IMR-90 (cell line): ENCODE data around the gene ARHGAP11A. TPM values are rescaled to one million over a fixed set of nuclear protein-coding genes. Genes with fewer than 3 reads are reported as not detected.

Experiments used
- ATAC-seq: fragments of 200-7000 bp; cut with Tn5 transposase; 2 replicates; pipeline ENCODE4 v1.9.1; 2020; ENCODE audit warnings: low read depth, mild to moderate bottlenecking, moderate library complexity
- BruUV-seq: library from RNA; stranded (reverse); fragments of 400-500 nt; replicated peaks from 2 replicates; lab custom pipeline; 2021; lab: Mats Ljungman, UMichigan
- CTCF ChIA-PET: fragments of 300-600 bp; formaldehyde crosslinking; extraction: SDS; loops from one replicate; lab custom pipeline; 2021; ENCODE audit warnings: antibody characterized with exemption; lab: Yijun Ruan, JAX
- POLR2A ChIA-PET: fragments of 300-600 bp; sonication (Branson Sonifier 250); formaldehyde crosslinking; loops from one replicate; lab custom pipeline; 2022; ENCODE audit warnings: antibody characterized with exemption; ENCODE audit not compliant: unreplicated experiment; lab: Charles Lee
- DNase-seq: peaks from one replicate; pipeline ENCODE4 v3.0.0; 2013
- H2AFZ ChIP-seq: replicated peaks from 2 replicates; pipeline ENCODE3; 2013; ENCODE audit warnings: low read length, mild to moderate bottlenecking; ENCODE audit not compliant: poor library complexity
- H2AK5ac ChIP-seq: 2 replicates; pipeline ENCODE4 v1.6.1; 2013; ENCODE audit warnings: low read depth, low read length, inconsistent platforms
- H2AK9ac ChIP-seq: replicated peaks from 2 replicates; pipeline ENCODE3; 2013; ENCODE audit warnings: mild to moderate bottlenecking, low read depth, low read length, moderate library complexity; ENCODE audit not compliant: poor library complexity
- H2BK120ac ChIP-seq: 2 replicates; pipeline ENCODE4 v1.6.1; 2013; ENCODE audit warnings: low read depth, low read length, inconsistent platforms
- H2BK15ac ChIP-seq: 3 replicates; pipeline ENCODE4 v1.6.1; 2013; ENCODE audit warnings: low read depth, low read length, inconsistent platforms
- H2BK20ac ChIP-seq: 2 replicates; pipeline ENCODE4 v1.6.1; 2013; ENCODE audit warnings: low read depth, mild to moderate bottlenecking, inconsistent platforms, low read length, moderate library complexity
- H2BK5ac ChIP-seq: 2 replicates; pipeline ENCODE4 v1.6.1; 2013; ENCODE audit warnings: mild to moderate bottlenecking, low read depth, low read length, inconsistent platforms; ENCODE audit not compliant: poor library complexity, severe bottlenecking
- H3K14ac ChIP-seq: replicated peaks from 2 replicates; pipeline ENCODE4 v1.6.1; 2013; ENCODE audit warnings: low read depth, low read length, inconsistent platforms
- H3K18ac ChIP-seq: 2 replicates; pipeline ENCODE4 v1.6.1; 2013; ENCODE audit warnings: low read depth, low read length, control low read depth
- H3K23ac ChIP-seq: 2 replicates; pipeline ENCODE4 v1.6.1; 2013; ENCODE audit warnings: low read depth, low read length, inconsistent platforms
- H3K27ac ChIP-seq: 2 replicates; pipeline ENCODE4 v1.5.1; 2013; ENCODE audit warnings: mild to moderate bottlenecking, control low read depth, low read length; ENCODE audit not compliant: insufficient read depth
- H3K27me3 ChIP-seq: 2 replicates; pipeline ENCODE4 v1.6.1; 2013; ENCODE audit warnings: low read length; ENCODE audit not compliant: control insufficient read depth, insufficient read depth
- H3K36me3 ChIP-seq: 2 replicates; pipeline ENCODE4 v1.6.1; 2013; ENCODE audit warnings: low read length, mixed read lengths; ENCODE audit not compliant: control insufficient read depth, insufficient read depth
- H3K4ac ChIP-seq: 2 replicates; pipeline ENCODE4 v1.6.1; 2013; ENCODE audit warnings: low read depth, low read length, inconsistent platforms
- H3K4me1 ChIP-seq: 2 replicates; pipeline ENCODE4 v1.6.1; 2013; ENCODE audit warnings: low read length, mixed read lengths; ENCODE audit not compliant: control insufficient read depth, insufficient read depth
- H3K4me2 ChIP-seq: 2 replicates; pipeline ENCODE4 v1.6.1; 2013; ENCODE audit warnings: low read depth, mild to moderate bottlenecking, control low read depth, low read length, moderate library complexity
- H3K4me3 ChIP-seq: 2 replicates; pipeline ENCODE4 v1.5.1; 2013; ENCODE audit warnings: low read depth, mild to moderate bottlenecking, control low read depth, low read length, moderate library complexity; ENCODE audit not compliant: insufficient read depth
- H3K56ac ChIP-seq: 2 replicates; pipeline ENCODE4 v1.6.1; 2013; ENCODE audit warnings: low read length, inconsistent platforms; ENCODE audit not compliant: insufficient read depth; ENCODE audit errors: extremely low read depth
- H3K79me1 ChIP-seq, 2 experiments: 2 replicates each; pipeline ENCODE4 v1.6.1; 2013; ENCODE audit warnings: low read length in 2 of 2, inconsistent platforms in 1 of 2, low read depth in 1 of 2
- H3K9ac ChIP-seq: 2 replicates; pipeline ENCODE4 v1.6.1; 2013; ENCODE audit warnings: low read depth, low read length, control low read depth
- H3K9me1 ChIP-seq: 2 replicates; pipeline ENCODE4 v1.6.1; 2013; ENCODE audit warnings: low read length, inconsistent platforms; ENCODE audit not compliant: insufficient read depth
- H3K9me3 ChIP-seq: 2 replicates; pipeline ENCODE4 v1.6.1; 2013; ENCODE audit warnings: low read length; ENCODE audit not compliant: control insufficient read depth, insufficient read depth
- H4K20me1 ChIP-seq: 2 replicates; pipeline ENCODE4 v1.6.1; 2013; ENCODE audit warnings: low read length, inconsistent platforms; ENCODE audit not compliant: insufficient read depth
- H4K5ac ChIP-seq: 2 replicates; pipeline ENCODE4 v1.6.1; 2013; ENCODE audit warnings: mild to moderate bottlenecking, low read depth, low read length, control low read depth
- H4K8ac ChIP-seq, 2 experiments: 2 replicates each; pipeline ENCODE4 v1.6.1; 2013; ENCODE audit warnings: low read depth in 2 of 2, low read length in 2 of 2, control low read depth in 1 of 2, inconsistent platforms in 1 of 2
- H4K91ac ChIP-seq: 2 replicates; pipeline ENCODE4 v1.6.1; 2013; ENCODE audit warnings: low read depth, low read length, inconsistent platforms; ENCODE audit not compliant: insufficient read depth
- BHLHE40 ChIP-seq: fragments of 150-350 bp; IDR thresholded peaks from 2 replicates; pipeline ENCODE4 v1.6.1; 2016; ENCODE audit warnings: mild to moderate bottlenecking, low read depth, low read length
- CEBPB ChIP-seq: IDR thresholded peaks from 2 replicates; pipeline ENCODE4 v1.6.1; 2012; ENCODE audit warnings: low read depth, low read length, improper control_type of control experiment
- CHD1 ChIP-seq: IDR thresholded peaks from 2 replicates; pipeline ENCODE4 v1.6.1; 2012; ENCODE audit warnings: low read depth, low read length, improper control_type of control experiment
- FOS ChIP-seq: fragments of 150-350 bp; IDR thresholded peaks from 2 replicates; pipeline ENCODE4 v1.6.1; 2016; ENCODE audit warnings: low read depth, low read length
- MAZ ChIP-seq: IDR thresholded peaks from 2 replicates; pipeline ENCODE4 v1.6.1; 2012; ENCODE audit warnings: low read depth, mild to moderate bottlenecking, low read length, improper control_type of control experiment, moderate library complexity, borderline replicate concordance
- MXI1 ChIP-seq: IDR thresholded peaks from 2 replicates; pipeline ENCODE4 v1.6.1; 2012; ENCODE audit warnings: low read depth, mild to moderate bottlenecking, low read length, moderate library complexity, borderline replicate concordance
- NFE2L2 ChIP-seq: fragments of 150-350 bp; IDR thresholded peaks from 2 replicates; pipeline ENCODE4 v1.6.1; 2016; ENCODE audit warnings: low read depth, mild to moderate bottlenecking, low read length
- POLR2A ChIP-seq: IDR thresholded peaks from 2 replicates; pipeline ENCODE4 v1.6.1; 2012; ENCODE audit warnings: mild to moderate bottlenecking, low read depth, low read length
- RAD21 ChIP-seq: IDR thresholded peaks from 2 replicates; pipeline ENCODE4 v1.6.1; 2012; ENCODE audit warnings: low read length, improper control_type of control experiment
- RCOR1 ChIP-seq: IDR thresholded peaks from 2 replicates; pipeline ENCODE4 v1.6.1; 2012; ENCODE audit warnings: mild to moderate bottlenecking, low read length, improper control_type of control experiment; ENCODE audit not compliant: insufficient replicate concordance
- SMC3 ChIP-seq: fragments of 150-350 bp; IDR thresholded peaks from 2 replicates; pipeline ENCODE4 v1.6.1; 2016; ENCODE audit warnings: low read depth, mild to moderate bottlenecking, antibody characterized with exemption, low read length, moderate library complexity
- WGBS, 2 experiments: methylation state at CpG; one replicate each; pipeline versions ENCODE4 v1.1.5 to v1.1.7; 2013; ENCODE audit warnings: missing lambda C conversion rate in 2 of 2; ENCODE audit not compliant: insufficient read length in 1 of 2; ENCODE audit errors: extremely low coverage in 2 of 2; 5-methylcytosine and 5-hydroxymethylcytosine counted together
- dilution Hi-C: fragments of 300-500 bp; cut with HindIII; formaldehyde crosslinking; loops from one replicate; pipeline ENCODE4 v1.14.3; 2018; ENCODE audit warnings: low sequenced_read_pairs; ENCODE audit not compliant: unreplicated experiment
- in situ Hi-C: fragments of 300-500 bp; cut with MboI; formaldehyde crosslinking; loops from 3 replicates; pipeline ENCODE4 v1.14.3; 2019; ENCODE audit warnings: low sequenced_read_pairs, inconsistent platforms, mixed read lengths
- intact Hi-C: fragments of 100-400 bp; cut with micrococcal nuclease; formaldehyde crosslinking; loops from 2 replicates; pipeline ENCODE4 v1.10.0; 2022
- polyA plus RNA-seq, 3 experiments: library from polyadenylated mRNA; depleted of rRNA; stranded (reverse); fragments of >200 nt; gene quantifications; 2 replicates each; pipeline ENCODE4 v1.2.3, GENCODE V29; 2012; ENCODE audit warnings: low replicate concordance in 1 of 3
- total RNA-seq: library from RNA; depleted of rRNA; stranded (reverse); fragments of >200 nt; gene quantifications from 2 replicates; pipeline ENCODE4 v1.2.3, GENCODE V29; 2012
- TF ChIP-seq, protein P1 (sequence below): fragments of 150-350 bp; IDR thresholded peaks from 2 replicates; pipeline ENCODE4 v1.6.1; 2017; ENCODE audit warnings: mild to moderate bottlenecking, antibody characterized with exemption, low read length, low read depth
- TF ChIP-seq, protein P2 (sequence below): conservative IDR thresholded peaks from 2 replicates; pipeline ENCODE4 v1.5.1; 2012; ENCODE audit warnings: mild to moderate bottlenecking, low read depth, low read length, improper control_type of control experiment
- TF ChIP-seq, protein P3 (sequence below): fragments of 150-350 bp; IDR thresholded peaks from 2 replicates; pipeline ENCODE4 v1.6.1; 2016; ENCODE audit warnings: low read depth, mild to moderate bottlenecking, low read length, moderate library complexity, borderline replicate concordance

The ARHGAP11A gene
- total and polyA plus RNA-seq, 2 of the 4 experiments (the other 2 are of a cell fraction), result 9.9 to 29.0 TPM

DNA sequence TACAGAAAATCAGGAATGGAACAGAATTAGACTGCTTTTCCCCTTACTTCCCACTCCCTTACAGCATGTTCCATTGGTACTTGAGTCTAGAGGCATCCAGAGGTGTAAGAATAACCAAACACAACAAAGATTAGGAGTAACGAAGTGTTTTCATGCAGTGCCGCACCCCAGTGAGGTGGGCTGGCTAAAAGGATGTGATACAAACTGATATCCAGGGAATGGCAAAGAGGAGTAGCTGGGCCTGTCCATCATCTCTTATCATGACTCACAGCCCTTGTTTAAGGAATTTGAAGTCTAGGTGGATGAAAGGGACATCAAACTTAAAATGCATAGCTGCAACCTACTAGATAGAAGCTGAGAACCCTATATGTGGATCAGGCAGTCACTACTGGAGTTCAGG lies 42.6 kb downstream of the ARHGAP11A start:
- Histone ChIP-seq H3K9me3 (no peaks in the 10 kb centered on the region), H3K79me1 (peaks cover 6 to 23% of the 10 kb centered on the region in 2 experiments; a peak in 3 of 4 replicates), H2AK9ac (no peak overlapping the region), H4K91ac (peak overlapping the region; percentile 66), H2BK5ac (no peak overlapping the region), H4K5ac (peak overlapping the region; percentile 27; the same call in 1 of the 2 replicates), H3K27ac (no peak overlapping the region), H3K14ac (peak overlapping the region; percentile 59; the same call in 1 of the 2 replicates), H2BK120ac (peak overlapping the region; percentile 0; the same call in 1 of the 2 replicates), H3K23ac (no peak overlapping the region), H3K4me2 (no peak overlapping the region), H3K9ac (no peak overlapping the region), H3K4ac (peak overlapping the region; percentile 56; the same call in 1 of the 2 replicates), H2AFZ (no peak overlapping the region), H3K36me3 (no peaks in the 10 kb centered on the region), H4K8ac (peak overlapping the region in 1 of 2 experiments; percentile 35; a peak in 3 of 4 replicates), H3K56ac (no peak overlapping the region), H3K4me3 (no peak overlapping the region), H2AK5ac (peak overlapping the region; percentile 68), H3K4me1 (peaks cover 3% of the 10 kb centered on the region; the same call in 1 of the 2 replicates), H2BK15ac (peak overlapping the region; percentile 57; the same call in 1 of the 3 replicates), H4K20me1 (no peaks in the 10 kb centered on the region), H3K9me1 (peaks cover 10% of the 10 kb centered on the region), H2BK20ac (no peak overlapping the region), H3K18ac (peak overlapping the region; percentile 24; the same call in 1 of the 2 replicates), H3K27me3 (no peaks in the 10 kb centered on the region)
- no CpG with 5 or more reads among the region's 2 CpGs for WGBS, 2 experiments
- no TSS peak for BruUV-seq
- in situ Hi-C loops, result no loop called here
- POLR2A ChIA-PET, result no interaction called here
- intact Hi-C loops, result no loop called here
- no peak for DNase-seq
- TF ChIP-seq NFE2L2 (no peak), SMC3 (no peak), MXI1 (no peak), POLR2A (no peak), CHD1 (no peak), RCOR1 (no peak), BHLHE40 (no peak), MAZ (no peak), RAD21 (no peak), CEBPB (no peak), FOS (no peak)
- TF ChIP-seq, protein P1, sequence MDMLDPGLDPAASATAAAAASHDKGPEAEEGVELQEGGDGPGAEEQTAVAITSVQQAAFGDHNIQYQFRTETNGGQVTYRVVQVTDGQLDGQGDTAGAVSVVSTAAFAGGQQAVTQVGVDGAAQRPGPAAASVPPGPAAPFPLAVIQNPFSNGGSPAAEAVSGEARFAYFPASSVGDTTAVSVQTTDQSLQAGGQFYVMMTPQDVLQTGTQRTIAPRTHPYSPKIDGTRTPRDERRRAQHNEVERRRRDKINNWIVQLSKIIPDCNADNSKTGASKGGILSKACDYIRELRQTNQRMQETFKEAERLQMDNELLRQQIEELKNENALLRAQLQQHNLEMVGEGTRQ, result no peak
- TF ChIP-seq, protein P2, sequence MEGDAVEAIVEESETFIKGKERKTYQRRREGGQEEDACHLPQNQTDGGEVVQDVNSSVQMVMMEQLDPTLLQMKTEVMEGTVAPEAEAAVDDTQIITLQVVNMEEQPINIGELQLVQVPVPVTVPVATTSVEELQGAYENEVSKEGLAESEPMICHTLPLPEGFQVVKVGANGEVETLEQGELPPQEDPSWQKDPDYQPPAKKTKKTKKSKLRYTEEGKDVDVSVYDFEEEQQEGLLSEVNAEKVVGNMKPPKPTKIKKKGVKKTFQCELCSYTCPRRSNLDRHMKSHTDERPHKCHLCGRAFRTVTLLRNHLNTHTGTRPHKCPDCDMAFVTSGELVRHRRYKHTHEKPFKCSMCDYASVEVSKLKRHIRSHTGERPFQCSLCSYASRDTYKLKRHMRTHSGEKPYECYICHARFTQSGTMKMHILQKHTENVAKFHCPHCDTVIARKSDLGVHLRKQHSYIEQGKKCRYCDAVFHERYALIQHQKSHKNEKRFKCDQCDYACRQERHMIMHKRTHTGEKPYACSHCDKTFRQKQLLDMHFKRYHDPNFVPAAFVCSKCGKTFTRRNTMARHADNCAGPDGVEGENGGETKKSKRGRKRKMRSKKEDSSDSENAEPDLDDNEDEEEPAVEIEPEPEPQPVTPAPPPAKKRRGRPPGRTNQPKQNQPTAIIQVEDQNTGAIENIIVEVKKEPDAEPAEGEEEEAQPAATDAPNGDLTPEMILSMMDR, result no peak
- TF ChIP-seq, protein P3, sequence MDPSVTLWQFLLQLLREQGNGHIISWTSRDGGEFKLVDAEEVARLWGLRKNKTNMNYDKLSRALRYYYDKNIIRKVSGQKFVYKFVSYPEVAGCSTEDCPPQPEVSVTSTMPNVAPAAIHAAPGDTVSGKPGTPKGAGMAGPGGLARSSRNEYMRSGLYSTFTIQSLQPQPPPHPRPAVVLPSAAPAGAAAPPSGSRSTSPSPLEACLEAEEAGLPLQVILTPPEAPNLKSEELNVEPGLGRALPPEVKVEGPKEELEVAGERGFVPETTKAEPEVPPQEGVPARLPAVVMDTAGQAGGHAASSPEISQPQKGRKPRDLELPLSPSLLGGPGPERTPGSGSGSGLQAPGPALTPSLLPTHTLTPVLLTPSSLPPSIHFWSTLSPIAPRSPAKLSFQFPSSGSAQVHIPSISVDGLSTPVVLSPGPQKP, result no peak
- no peak for ATAC-seq
- dilution Hi-C loops, result no loop called here
- CTCF ChIA-PET, result interaction anchor here (1.0 to 1.2 kb wide), 2 partner anchors 25 to 336 kb away, joined by 3 read pairs; no protein-coding TSS in a partner anchor
